GM21529 (cell line): ENCODE data around the gene PTPN21.

Source experiments
- ATAC-seq: cut with Tn5 transposase; IDR thresholded peaks from one replicate; pipeline ENCODE4 v1.9.1; 2021; ENCODE audit not compliant: unreplicated experiment

The PTPN21 gene

DNA sequence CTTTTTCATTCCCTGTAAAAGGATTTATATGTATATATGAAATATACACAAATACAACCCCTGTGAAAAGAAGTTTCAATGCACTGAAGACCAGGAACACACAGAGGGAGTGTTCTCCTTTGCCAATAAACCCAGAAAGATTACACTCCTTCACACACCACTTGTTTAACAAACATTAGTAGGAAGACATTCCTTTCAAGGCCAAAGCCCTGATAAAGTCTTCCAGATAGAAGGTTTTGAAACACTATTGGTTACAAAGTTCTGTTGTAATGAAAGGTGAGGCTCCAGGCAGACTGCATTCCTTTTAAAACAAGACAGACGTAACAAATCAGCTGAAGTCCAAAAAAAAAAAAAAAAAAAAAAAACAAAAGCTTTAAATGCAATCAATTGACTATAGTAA, 81.0 kb downstream of the PTPN21 start:
- no peak for ATAC-seq

DNA sequence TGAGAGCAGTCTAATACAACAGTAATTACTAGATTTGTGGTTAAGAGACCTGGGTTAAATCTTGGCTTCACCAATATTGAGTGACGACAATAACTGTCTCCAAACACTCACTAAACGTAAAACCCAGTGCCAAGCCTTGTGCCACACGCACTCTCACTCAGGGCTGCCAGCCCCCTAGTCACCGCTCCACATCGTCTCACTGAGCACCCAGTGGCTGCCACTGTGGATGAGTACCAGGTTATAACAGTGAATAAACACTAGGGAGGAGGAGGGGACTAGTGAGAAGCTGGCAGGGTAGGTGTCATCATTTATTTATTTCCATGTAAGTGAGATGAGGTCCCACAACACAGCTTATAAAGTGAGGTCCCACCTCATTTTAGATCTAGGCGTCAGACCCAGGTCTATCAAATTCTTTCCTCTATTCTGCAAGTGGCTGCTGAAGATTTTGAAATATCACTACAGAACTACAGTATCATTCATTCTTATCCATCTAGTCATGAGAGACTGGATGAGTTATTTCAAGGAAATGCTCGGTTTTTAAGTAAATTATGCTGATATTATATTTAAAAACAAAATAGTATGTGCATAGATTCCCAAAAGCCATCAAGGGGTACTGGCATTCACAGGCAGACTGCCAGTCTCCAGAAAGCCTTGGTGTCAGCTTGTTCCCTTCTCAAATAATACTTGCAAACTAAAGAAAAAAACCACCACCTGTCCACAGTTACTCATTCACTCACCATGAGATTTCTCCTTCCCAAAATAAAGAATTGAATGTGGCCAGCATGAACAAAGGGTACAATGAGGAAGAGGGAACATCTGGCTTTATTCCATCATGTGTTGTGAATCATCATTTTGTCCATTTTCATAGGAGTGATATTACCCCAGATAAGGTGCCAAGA, 84.0 kb downstream of the PTPN21 start:
- no peak for ATAC-seq

DNA sequence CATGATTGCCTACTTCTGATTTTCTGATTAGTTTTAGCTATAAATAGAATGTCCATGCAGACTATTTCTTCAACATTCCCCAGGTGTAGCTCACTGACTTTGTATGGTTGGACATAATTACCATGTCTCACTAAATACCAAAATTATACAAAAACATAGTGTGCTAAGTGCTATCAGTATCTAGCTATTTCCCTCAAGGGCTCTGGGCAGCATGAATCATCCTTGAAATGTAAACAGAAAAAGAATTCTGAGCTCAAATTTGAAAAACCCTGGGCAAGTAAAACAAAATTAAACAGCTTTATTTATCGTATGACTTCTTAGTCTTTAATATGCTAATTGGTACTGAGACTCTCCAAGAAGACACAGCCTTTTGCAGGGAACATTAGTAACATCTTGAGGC, 86.4 kb downstream of the PTPN21 start:
- no peak for ATAC-seq

DNA sequence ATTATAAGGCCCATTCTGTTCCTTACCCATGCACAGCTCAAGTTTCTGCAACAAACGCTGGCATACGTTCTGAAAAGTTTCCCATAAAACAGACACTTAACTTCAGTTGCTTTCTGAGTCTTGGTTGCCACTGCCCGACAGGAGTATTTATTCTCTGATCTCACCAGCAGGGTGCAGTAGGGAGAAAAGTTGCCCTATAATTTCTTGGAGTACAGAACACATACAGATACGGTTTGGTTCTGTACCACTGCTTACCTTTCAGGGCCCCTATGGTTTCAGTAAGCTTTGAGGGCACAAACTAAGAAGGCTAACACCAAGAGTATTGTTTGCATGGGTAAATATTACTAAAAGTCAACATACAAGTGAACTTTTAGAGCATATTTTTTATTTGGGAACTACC, 91.5 kb downstream of the PTPN21 start:
- ATAC-seq: no peak

DNA sequence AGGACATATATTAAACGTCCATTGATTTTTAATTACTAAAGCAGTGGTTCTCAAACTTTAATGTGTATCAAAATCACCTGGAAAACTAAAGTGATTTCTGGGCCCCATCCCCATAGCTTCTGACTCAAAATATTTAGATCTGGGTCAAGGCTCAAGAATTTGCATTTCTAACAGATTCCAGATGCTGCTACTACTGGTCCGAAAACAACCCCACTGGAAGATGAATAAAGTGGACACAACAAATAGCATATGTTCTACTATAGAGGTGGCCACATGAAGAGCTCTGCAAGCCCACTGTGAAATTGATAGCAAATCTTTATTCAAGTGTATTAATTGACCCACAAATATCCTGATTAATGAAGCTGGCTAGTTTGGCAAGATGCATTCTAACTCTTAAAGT, 99.9 kb downstream of the PTPN21 start:
- no peak for ATAC-seq

DNA sequence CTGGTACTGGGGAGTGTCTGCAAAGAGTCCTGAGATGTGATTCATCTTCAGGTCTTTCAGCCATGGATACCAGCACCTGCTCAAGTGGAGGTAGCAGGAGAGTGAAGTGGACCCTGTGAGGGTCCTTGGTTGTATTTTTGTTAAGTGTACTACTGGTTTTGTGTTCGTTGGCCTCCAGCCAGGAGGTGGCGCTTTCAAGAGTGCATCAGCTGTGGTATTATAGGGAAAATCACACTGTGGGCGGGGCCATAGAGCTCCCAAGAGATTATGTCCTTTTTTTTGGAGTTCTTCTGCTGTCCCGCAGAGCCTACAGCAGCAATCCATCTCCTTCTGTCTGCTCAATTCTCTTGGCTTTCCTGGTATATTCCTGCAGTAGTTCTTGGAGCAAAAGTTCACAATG, 102.6 kb downstream of the PTPN21 start:
- no peak for ATAC-seq

DNA sequence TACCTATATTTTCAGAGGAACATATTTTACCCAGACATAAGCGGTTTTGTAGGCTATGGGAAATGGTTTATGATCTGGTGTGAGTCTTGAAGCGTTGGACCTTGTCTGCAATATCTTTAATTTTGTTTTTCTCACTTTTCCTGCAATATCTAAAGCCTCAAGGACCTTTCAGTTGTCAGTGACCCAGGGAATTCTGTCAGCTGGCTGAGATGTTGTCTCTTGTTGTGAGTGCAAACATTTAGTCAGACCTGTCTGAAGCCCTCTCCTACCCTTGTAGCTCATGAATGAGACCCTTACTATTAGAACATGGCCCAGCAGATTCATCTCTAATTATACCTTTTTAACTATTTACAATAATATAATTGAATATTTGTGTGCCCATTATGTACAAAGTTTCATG, 115.7 kb downstream of the PTPN21 start:
- no peak for ATAC-seq

DNA sequence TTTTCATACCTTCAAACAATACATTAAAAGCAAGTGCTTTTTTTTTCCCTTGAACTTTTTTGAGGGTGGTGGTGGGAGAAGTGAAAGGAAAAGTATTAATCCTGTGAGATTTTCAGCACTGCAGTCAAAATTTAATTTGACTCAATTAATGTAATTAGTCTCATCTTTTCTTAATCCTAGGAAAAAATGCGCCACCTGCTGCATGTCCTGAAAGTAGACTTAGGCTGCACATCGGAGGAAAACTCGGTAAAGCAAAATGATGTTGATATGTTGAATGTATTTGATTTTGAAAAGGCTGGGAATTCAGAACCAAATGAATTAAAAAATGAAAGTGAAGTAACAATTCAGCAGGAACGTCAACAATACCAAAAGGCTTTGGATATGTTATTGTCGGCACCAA, 117.1 kb downstream of the PTPN21 start:
- no peak for ATAC-seq

DNA sequence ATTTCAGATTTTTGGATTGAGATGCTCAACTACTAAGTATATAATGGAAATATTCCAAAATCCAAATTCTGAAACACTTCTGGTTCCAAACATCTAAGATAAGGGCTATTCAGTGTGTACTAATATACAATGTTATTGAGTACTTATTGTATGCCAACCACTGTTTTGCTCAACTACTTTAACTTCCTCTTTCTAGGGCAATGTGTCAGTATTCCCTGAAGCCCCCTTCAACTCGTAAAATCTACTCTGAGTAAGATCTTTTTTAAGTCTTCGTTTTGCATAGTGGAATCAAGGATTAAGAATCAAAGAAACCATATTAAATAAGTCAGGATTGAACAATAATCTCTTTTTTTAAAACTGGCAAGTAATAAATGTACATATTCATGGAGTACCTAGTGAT, 123.8 kb downstream of the PTPN21 start:
- no peak for ATAC-seq

DNA sequence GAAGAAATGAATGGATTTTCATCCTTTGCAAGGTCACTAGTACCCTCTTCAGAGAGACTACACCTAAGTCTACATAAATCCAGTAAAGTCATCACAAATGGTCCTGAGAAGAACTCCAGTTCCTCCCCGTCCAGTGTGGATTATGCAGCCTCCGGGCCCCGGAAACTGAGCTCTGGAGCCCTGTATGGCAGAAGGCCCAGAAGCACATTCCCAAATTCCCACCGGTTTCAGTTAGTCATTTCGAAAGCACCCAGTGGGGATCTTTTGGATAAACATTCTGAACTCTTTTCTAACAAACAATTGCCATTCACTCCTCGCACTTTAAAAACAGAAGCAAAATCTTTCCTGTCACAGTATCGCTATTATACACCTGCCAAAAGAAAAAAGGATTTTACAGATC, 128.5 kb downstream of the PTPN21 start:
- ATAC-seq: no peak

DNA sequence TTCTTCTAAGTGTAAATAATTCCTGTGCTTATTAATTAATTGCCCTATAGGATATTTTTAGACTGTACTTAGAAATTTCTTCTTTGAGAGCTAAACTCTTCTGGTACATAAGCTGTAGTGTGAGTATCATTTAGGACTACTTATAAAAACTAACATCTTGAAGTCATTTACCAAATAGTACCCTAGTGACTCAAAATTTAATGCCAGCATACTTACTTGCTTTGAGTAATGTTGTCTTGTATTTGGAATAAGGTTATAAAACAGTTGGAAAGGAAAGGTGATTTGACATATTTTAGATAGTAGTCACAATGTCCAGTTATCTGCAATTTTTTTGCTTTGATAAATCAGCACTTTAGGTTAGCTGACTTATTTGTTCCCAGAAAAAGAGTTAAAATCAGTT, 130.2 kb downstream of the PTPN21 start:
- no peak for ATAC-seq

DNA sequence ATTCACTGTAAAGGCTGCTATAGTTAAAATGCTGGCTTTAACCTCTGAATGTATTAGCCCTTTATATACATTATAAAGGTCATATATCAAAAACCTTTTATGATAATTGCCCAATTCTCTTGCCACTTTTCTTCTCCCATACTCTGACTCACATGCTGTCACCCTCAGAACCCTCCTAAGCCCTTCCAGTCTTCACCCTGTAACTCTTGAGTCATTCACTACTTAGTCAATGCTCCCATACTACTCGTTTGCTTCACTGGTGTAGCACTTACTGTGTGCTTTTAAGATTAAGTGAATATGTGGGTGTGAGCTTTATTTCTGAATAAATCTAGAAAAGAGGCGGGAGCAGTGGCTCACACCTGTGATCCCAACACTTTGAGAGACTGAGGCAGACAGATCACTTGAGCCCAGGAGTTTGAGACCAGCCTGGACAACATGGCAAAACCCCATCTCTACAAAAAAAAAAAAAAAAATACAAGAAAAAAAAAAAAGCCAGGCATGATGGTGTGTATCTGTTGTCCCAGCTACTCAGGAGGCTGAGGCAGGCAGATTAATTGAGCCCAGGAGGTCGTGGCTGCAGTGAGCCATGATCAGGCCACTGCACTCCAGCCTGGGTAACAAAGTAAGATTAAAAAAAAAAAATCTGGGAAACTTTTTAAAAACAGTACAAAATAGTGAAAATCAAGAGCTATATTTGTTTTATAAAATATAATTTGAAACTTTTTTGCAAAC, 131.7 kb downstream of the PTPN21 start:
- ATAC-seq: no peak

DNA sequence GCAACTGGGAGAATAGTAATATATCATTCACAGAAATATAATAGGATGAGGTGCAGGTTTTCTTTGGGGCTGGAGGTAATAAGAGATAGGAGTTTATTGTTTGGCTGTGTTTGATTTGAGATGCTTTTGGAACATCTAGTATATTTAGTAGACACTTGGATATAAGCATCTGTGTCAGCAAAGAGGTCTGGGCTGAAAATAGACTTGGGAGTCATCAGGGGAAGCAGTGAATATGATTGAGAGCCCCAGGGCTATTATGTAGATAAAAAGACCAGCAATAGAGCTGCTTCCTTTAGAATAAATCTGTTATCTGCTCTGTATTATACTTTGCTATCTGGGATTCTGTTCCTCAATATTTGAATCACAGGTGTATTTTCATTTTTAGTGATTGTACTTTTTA, 132.8 kb downstream of the PTPN21 start:
- no peak for ATAC-seq

DNA sequence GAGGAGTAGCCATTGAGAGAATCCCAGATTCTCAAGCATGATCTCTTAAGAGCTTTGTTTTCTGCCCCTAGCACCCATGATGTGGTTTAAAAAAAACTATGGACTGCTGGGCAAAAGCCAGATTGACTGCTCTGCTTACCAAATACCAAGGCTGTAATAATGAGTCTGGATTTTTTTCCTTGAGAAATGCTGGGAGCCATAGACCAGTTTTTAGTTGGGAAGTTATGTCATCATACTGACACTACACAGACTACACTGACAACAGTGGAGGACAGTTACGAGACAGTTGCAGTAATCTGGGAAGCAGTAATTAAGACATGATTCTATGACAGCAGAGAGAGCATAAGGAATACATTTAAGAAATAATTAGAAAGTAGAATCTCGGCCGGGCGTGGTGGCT, 133.5 kb downstream of the PTPN21 start:
- ATAC-seq: no peak

DNA sequence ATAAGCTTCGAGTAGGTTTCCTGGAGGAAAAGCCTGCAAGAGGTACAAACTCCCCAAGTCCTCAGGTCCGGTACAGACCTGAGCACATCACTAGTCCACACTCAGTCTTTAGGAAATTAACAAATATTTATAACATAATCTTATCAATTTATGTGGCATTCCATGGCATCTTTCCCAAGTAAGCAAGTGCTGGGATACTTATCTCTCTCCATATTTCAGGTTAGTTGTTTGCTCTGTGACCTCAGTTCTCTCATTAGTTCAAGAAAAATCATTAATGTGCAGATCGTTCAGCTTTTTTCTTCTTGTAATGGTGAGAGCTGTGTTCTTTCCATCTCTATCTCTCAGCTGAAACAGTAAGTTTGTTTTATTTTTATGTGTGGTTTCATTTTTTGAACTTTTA, 134.6 kb downstream of the PTPN21 start:
- ATAC-seq: no peak

DNA sequence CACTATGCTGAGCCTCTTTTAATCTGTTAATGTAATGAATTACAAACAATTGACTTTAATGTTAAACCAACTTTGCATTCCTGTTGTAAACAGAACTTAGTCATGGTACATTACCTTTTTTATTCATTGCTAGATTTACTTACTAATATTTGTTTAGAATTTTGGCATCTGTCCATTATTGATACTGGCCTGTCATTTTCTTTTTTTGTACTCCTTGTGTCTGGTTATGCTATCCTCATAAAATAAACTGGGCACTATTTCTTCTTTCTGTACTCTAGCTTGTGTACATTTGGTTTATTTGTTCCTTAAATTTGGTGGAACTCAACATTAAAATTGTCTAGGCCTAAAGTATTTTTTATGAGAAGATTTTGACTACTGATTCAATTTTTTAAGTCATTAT, 137.2 kb downstream of the PTPN21 start:
- ATAC-seq: no peak
